AG09319 (cell line): ENCODE data around the gene CLTRN.

ENCODE experiments used
- DNase-seq: peaks from one replicate; pipeline ENCODE4 v3.0.0-alpha.2; 2010; ENCODE audit warnings: low read depth; ENCODE audit errors: extremely low read depth
- TF ChIP-seq, protein P1 (sequence below): IDR thresholded peaks from 2 replicates; pipeline ENCODE4 v1.5.1; 2011; ENCODE audit warnings: low read depth, mild to moderate bottlenecking, inconsistent platforms, low read length, moderate library complexity

The CLTRN gene

DNA sequence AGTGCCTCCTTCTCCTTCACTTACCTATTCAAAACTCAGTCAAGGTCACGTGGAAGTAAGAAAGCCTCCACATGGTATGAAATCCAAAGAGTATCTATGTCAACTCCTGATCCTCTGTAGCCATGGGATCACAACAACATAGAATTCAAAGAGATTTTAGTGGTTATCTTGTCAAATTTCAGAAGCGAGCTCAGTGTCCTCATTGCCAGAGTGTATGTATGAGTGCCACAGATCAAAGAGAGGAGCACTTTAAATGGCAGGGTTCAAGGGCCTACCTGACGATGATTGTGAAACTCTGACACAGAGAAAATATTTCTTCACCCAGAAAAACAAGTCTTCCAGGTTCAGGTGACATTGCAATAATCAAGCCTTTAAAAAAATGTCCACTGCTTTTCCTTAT, 62.7 kb downstream of the CLTRN start:
- no peak for DNase-seq
- TF ChIP-seq, protein P1, sequence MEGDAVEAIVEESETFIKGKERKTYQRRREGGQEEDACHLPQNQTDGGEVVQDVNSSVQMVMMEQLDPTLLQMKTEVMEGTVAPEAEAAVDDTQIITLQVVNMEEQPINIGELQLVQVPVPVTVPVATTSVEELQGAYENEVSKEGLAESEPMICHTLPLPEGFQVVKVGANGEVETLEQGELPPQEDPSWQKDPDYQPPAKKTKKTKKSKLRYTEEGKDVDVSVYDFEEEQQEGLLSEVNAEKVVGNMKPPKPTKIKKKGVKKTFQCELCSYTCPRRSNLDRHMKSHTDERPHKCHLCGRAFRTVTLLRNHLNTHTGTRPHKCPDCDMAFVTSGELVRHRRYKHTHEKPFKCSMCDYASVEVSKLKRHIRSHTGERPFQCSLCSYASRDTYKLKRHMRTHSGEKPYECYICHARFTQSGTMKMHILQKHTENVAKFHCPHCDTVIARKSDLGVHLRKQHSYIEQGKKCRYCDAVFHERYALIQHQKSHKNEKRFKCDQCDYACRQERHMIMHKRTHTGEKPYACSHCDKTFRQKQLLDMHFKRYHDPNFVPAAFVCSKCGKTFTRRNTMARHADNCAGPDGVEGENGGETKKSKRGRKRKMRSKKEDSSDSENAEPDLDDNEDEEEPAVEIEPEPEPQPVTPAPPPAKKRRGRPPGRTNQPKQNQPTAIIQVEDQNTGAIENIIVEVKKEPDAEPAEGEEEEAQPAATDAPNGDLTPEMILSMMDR: no peak

DNA sequence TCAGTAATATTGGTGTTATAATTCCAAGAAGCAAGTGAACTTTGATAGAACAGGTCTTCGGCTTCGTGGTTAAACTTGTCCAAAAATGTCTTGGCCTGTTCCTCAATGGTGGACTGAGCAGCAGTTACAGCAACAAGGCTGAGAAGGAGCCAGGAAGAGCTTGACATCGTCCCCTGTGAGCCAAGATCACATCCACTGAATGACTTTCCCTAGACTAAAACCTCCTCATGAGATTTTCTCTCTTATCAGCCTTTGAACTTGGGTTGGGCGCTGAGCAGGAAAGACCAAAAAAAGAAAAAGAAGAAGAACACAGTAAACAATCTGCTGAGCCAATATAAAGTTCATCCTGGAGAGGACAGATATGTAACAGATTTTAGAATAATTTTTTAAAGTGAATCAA, 63.9 kb downstream of the CLTRN start, which contains the start of gene ACE2:
TSS of gene ACE2 (minus strand) at position 216 of the 400 bp plus-strand sequence. CDS start at position 167, 49 bp downstream.
- DNase-seq: no peak
- TF ChIP-seq, protein P1: no peak

DNA sequence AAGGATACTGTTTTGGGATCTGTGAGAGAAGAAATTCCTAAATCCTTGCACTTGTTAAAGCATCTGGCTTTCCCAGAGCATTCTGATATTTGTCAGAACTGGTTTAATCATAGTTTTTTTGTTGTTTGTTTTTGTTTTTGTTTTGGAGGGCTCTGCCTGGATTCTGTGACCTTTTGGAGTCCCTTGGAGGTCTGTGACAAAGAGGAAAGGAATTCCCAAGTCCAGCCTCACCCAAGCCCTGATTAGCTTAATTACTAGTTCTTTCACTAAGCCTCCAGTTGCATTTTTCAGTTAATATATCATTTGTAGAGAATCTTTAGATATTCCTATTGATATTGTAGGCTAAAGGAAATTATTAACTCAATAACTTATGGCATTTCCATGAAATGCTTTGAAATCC, 64.6 kb downstream of the CLTRN start:
- TF ChIP-seq, protein P1: no peak
- no peak for DNase-seq

DNA sequence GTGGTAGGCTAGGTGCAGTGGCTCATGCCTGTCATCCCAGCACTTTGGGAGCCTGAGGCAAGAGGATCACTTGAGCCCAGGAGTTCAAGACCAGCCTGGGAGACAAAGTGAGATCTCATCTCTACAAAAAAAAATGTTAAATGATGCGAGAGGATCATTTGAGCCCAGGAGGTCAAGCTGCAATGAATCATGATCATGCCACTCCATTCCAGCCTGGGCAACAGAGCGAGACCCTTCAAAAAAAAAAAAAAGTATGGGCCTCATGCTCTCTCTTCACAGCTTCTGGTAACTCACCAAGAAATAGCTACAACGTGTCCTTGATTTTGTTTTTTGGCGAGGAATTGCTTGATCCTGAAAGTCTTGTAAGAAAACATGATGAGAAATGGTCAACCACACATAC, 65.1 kb downstream of the CLTRN start:
- TF ChIP-seq, protein P1: no peak

DNA sequence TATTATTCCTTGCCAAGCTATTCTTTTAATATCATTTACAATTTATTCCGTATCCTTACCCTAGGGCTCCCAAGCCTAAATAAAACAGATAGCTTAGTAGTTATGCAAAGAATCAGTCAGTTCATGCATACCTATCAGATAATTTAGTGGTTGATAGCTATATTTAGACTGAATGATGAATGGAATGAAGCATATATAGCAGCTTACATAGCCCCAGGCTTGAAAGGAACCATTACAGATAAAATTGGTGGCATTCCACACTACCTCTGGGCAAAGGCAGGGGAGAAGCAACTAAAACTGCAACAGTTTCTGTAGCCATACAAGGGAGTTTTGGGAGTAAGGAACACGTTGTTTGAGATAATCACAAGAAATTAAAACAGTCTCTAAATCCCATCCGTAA, 66.6 kb downstream of the CLTRN start:
- DNase-seq: no peak
- TF ChIP-seq, protein P1: no peak

More for the DNA sequence above, 65.1 kb downstream of the CLTRN start:
- DNase-seq: no peak

DNA sequence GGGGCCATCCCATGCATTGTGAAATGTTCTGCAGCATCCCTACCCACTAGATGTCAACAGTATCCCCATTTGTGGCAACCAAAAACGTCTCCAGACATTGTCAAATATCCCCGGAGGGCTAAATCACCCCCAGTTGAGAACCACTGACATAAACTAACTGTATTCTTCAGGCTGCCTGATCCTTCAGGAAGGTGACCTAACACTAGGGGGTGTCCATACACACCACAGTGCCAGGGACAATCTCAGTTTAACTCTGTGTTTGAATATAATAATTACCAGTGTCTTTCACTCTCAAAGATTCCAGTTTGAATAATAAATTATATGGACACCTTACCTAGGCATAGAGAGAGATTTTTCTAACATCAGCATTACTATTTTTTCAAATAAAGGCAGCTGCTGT, 70.2 kb downstream of the CLTRN start:
- TF ChIP-seq, protein P1: no peak; the same call in 1 of the 2 replicates
- no peak for DNase-seq

DNA sequence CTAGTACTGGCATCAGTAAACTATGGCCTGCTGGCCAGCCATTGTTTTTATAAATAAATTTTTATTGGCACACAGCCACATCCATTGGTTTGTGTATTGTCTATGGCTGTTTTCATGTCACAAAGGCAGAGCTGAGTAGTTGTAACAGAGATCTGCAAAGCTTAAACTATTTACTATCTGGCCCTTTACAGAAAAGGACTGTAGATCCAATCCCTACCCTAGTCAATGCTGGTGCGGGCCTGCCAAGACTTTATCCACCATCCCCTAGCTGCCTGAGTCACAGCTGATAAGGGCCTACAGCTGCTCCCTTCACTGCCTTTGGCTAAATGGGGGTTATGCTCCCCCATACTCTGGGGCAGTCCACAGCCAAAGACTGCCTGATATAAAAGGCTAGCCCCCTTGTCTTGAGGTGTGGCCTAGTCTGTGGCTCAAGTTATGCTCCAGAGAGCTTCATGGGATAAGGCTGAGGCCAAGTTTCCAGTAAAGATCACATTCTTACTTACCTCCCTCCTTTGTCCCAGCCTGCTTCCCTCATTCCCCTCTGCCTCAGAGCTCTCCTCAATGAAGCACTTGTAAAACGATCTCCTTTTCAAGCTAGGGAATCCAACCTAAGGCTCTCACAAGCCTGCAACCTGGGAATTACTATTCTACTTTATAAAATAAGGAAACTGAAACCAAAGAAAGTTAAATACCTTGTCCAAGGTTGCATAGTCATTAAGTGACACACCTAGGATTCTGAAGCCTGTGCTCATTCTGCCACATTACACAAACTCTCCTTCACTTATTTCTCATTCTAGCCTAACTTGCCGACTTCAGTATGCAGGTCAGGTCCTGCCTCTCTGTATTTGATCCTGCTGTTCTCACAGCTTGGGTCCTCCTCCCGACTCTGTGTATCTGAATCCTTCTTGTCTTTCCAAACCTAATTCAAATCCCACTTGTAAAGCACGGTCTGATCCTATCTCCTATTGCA, 84.5 kb downstream of the CLTRN start:
- DNase-seq: no peak
- TF ChIP-seq, protein P1: no peak
